Pancreas (tissue), 10 donors: ENCODE results near the gene POLA2. TPM values are rescaled to one million over a fixed set of nuclear protein-coding genes. Genes with fewer than 3 reads are reported as not detected.

ENCODE experiments used
- ATAC-seq, 4 donors: fragments of 200-7000 bp; cut with Tn5 transposase; one replicate each; pipeline versions ENCODE4 v1.8.0 to v1.9.1; 2020; ENCODE audit warnings: mild to moderate bottlenecking in 4 of 4, moderate library complexity in 4 of 4
- DNase-seq, 6 donors: peaks; one replicate each; pipeline ENCODE4 v3.0.0-alpha.2; 2020
- FAIRE-seq: peaks from 2 replicates; lab custom pipeline; 2012; peaks lifted over from hg19 to GRCh38; lab: Jason Lieb, UNC
- H3K27ac ChIP-seq, 4 donors: fragments of 200-600 bp; sonication (generic); 1 replicate in 3 of 4; 2 replicates in 1 of 4; pipeline versions ENCODE4 v1.5.0 to v1.8.0; 2020
- H3K27me3 ChIP-seq, 4 donors: fragments of 200-600 bp; one replicate each; pipeline ENCODE4 v1.8.0; 2021
- H3K36me3 ChIP-seq, 3 donors: fragments of 200-600 bp; sonication (generic) in 1 of 3; one replicate each; pipeline versions ENCODE4 v1.5.0 to v1.8.0; 2020 to 2021
- H3K4me1 ChIP-seq, 3 donors: fragments of 200-600 bp; one replicate each; pipeline ENCODE4 v1.8.0; 2021
- H3K4me3 ChIP-seq, 4 donors: fragments of 200-600 bp; sonication (generic) in 2 of 4; one replicate each; pipeline versions ENCODE4 v1.5.0 to v1.8.0; 2020 to 2021
- H3K9me3 ChIP-seq, 4 donors: fragments of 200-600 bp; one replicate each; pipeline ENCODE4 v1.8.0; 2021
- WGBS, 2 donors: extraction: QIAGEN DNeasy Blood & Tissue Kit; methylation state at CpG; one replicate each; pipeline ENCODE4 v1.1.7; 2013; 5-methylcytosine and 5-hydroxymethylcytosine counted together
- intact Hi-C, 3 donors: fragments of 100-400 bp; cut with DNase I; formaldehyde crosslinking; loops; one replicate each; pipeline versions ENCODE4 v1.11.1 to v1.14.2; 2022
- polyA plus RNA-seq, 2 donors: library from polyadenylated mRNA; stranded (reverse); fragments of 200-250 nt; gene quantifications; one replicate each; pipeline ENCODE4 v1.2.3, GENCODE V29; 2013
- total RNA-seq, 6 donors: library from RNA; stranded (reverse); fragmentation: NEBNext Ultra II Directional in 4 of 6; extraction: Animal tissue kit (Norgen Biotek cat#: 25700) in 4 of 6; gene quantifications; one replicate each; pipeline versions ENCODE4 v1.2.1 to v1.2.4, GENCODE V29; 2021 to 2023
- TF ChIP-seq, protein P1 (sequence below), 4 donors: fragments of 200-600 bp; sonication (generic) in 3 of 4; IDR thresholded peaks; one replicate each; pipeline versions ENCODE4 v1.5.0 to v1.8.0; 2021; ENCODE audit warnings: antibody characterized with exemption in 4 of 4
- donor health status: healthy with polysubstance abuse.
- donor health status: DM: no; HTN: no; CAD: no; lungs with moderate emphysema.
- donor health status: DM: no; HTN: no; CAD: no.
- donor health status: control.
- donor health status: control.
- donor health status: Bipolar disorder and iron deficiency.
- donor health status: DM: yes; HTN: yes; CAD: no.
- donor health status: DM: no; HTN: no; CAD: no.
- donor health status: DM: no; HTN: no; CAD: no.
- donor health status: DM: yes; HTN: yes; CAD: no.

The POLA2 gene
- total and polyA plus RNA-seq, 8 donors: 3.1 to 7.5 (median 5.6) TPM

DNA sequence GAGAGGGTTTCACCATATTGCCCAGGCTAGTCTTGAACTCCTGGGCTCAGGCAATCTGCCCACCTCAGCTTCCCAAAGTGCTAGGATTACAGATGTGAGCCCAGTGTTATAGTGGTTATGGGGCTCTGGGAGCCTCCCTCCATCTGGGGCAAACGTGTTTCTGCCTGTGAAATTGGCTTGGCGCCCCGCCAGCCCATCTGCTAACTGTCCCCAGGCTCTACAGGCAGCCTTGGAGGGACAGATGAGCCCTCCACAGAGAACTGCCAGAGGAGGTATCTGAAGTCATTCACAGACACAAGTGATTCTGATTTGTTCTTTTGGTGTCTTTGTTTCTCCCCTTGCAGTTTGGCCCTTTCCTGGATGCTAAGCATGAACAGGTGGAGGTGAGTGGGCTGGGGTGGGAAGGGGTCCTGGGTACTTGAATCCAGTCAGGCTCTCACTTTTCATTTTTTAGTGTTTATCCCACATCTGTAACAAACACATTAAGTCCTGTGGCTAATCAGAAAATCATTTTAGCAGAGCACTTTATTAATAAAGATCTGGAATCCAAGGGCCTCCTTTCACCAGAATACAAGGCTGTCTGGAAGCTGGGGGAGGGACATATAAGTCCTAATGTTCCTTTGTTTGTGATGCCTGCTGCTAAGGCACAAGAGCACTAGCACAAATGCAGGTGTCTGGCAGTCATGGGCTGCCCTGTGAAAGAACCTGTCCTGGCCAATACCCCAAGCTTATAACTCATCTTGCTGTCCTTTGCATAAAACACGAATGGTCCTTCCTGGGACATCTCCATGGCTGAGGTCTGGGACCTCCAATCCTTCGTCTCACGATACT lies 27.2 kb downstream of the POLA2 start:
- intact Hi-C loops: no loop called here
- no peak for FAIRE-seq
- H3K9me3 ChIP-seq: no peaks in the 10 kb centered on the region
- TF ChIP-seq, protein P1, sequence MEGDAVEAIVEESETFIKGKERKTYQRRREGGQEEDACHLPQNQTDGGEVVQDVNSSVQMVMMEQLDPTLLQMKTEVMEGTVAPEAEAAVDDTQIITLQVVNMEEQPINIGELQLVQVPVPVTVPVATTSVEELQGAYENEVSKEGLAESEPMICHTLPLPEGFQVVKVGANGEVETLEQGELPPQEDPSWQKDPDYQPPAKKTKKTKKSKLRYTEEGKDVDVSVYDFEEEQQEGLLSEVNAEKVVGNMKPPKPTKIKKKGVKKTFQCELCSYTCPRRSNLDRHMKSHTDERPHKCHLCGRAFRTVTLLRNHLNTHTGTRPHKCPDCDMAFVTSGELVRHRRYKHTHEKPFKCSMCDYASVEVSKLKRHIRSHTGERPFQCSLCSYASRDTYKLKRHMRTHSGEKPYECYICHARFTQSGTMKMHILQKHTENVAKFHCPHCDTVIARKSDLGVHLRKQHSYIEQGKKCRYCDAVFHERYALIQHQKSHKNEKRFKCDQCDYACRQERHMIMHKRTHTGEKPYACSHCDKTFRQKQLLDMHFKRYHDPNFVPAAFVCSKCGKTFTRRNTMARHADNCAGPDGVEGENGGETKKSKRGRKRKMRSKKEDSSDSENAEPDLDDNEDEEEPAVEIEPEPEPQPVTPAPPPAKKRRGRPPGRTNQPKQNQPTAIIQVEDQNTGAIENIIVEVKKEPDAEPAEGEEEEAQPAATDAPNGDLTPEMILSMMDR (IDR thresholded peaks at IDR 0.05): no peak
- H3K4me3 ChIP-seq: no peak overlapping the region
- no peaks in the 10 kb centered on the region for H3K27me3 ChIP-seq
- DNase-seq: peak in 2 of 6 donors; percentile 52 to 68
- 62 to 64% methylated on average over 6 of the region's 6 CpGs for WGBS, 2 donors
- peaks cover 0 to 25% (median 6%) of the 10 kb centered on the region in 3 donors for H3K4me1 ChIP-seq
- H3K36me3 ChIP-seq: no peaks in the 10 kb centered on the region
- ATAC-seq: no peak
- no peak overlapping the region for H3K27ac ChIP-seq

GRCh38 chr11:65290448-65291165 lies 28.8 kb downstream of the POLA2 start:
- peaks cover 0 to 25% (median 6%) of the 10 kb centered on the region in 3 donors for H3K4me1 ChIP-seq
- TF ChIP-seq, protein P1 (IDR thresholded peaks at IDR 0.05): no peak
- intact Hi-C loops: no loop called here

DNA sequence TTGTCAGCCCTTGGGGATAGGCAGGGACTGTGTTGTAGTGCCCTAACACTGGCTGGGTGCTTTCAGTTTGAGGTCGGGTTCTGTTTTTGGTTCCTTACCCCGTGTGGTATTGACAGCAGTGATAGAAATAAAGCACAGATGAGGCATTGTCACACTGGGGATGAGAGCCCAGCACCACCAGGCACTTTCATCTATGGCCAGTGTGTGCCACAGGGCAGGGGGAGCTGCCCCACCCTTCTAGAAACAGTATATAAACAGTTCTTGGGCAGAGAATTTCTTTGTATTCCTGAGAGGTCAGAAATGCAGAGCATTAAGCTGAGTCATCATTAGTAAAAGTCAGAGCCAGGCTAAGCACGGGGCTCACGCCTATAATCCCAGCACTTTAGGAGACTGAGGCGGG lies 29.9 kb downstream of the POLA2 start:
- H3K27ac ChIP-seq: peak overlapping the region; percentile 12 to 89 (median 58)
- peak in 2 of 4 donors; percentile 58 to 62 for ATAC-seq
- 76 to 77% methylated on average over 5 of the region's 5 CpGs for WGBS, 2 donors
- no peak for DNase-seq
- no peak for FAIRE-seq
- TF ChIP-seq, protein P1 (IDR thresholded peaks at IDR 0.05): no peak
- peaks cover 0 to 12% (median 0%) of the 10 kb centered on the region in 3 donors for H3K36me3 ChIP-seq
- H3K4me3 ChIP-seq: no peak overlapping the region
- no peaks in the 10 kb centered on the region for H3K27me3 ChIP-seq
- H3K9me3 ChIP-seq: no peaks in the 10 kb centered on the region
- H3K4me1 ChIP-seq: peaks cover 0 to 25% (median 6%) of the 10 kb centered on the region in 3 donors
- intact Hi-C loops: no loop called here

More at GRCh38 chr11:65290448-65291165, 28.8 kb downstream of the POLA2 start:
- 34 to 36% methylated on average over 8 of the region's 8 CpGs for WGBS, 2 donors
- ATAC-seq (peak; percentile 91 to 94 (median 92)), DNase-seq (peak; percentile 70 to 90 (median 86)), FAIRE-seq (no peak)
- Histone ChIP-seq H3K27me3 (no peaks in the 10 kb centered on the region), H3K36me3 (peaks cover 0 to 8% (median 0%) of the 10 kb centered on the region in 3 donors), H3K9me3 (no peaks in the 10 kb centered on the region), H3K27ac (peak overlapping the region; percentile 12 to 89 (median 58)), H3K4me3 (no peak overlapping the region)

GRCh38 chr11:65292890-65293289 lies 31.1 kb downstream of the POLA2 start:
- intact Hi-C loops: no loop called here
- H3K4me1 ChIP-seq: peaks cover 0 to 25% (median 6%) of the 10 kb centered on the region in 3 donors
- DNase-seq (no peak), FAIRE-seq (no peak), ATAC-seq (no peak)
- TF ChIP-seq, protein P1 (IDR thresholded peaks at IDR 0.05): no peak
- WGBS, 2 donors: 70 to 72% methylated on average over 5 of the region's 5 CpGs
- H3K4me3 ChIP-seq: no peak overlapping the region
- peaks cover 0 to 12% (median 0%) of the 10 kb centered on the region in 3 donors for H3K36me3 ChIP-seq
- no peaks in the 10 kb centered on the region for H3K9me3 ChIP-seq
- no peaks in the 10 kb centered on the region for H3K27me3 ChIP-seq
- peak overlapping the region in 1 of 4 donors; percentile 89 for H3K27ac ChIP-seq
